ENCODE measurements around the gene KIAA2012. TPM values are rescaled to one million over a fixed set of nuclear protein-coding genes. Genes with fewer than 3 reads are reported as not detected.

The KIAA2012 gene
- polyA plus RNA-seq, 1 donor (not counting 4 experiments of a cell fraction or from before 2014, with no cell fraction given) = not detected

DNA sequence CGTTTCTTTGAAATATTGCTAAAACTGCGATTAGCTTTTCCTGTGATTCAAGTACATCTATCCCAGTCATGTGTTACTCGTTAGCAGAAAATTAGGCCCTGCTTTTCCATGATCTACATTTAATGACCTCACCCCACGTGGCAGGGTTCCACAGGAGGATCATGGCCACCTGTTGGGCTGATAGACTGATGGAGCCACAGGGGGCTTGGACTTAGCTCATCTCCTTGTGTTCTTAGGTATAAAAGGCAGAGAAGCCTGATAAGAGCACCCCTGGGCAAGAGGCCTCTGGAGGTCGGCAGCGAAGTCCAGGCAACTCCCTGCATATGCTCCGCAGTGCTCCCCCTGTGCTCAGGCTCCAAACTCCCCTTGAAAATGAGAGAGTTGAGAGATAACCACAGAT is 26.5 kb upstream of the KIAA2012 start:
- Histone ChIP-seq H3K4me3 (ENCODE audit: control insufficient read depth in 2 of 3, extremely low read depth in 1 of 3, insufficient read depth in 2 of 3, low read depth in 1 of 3, low read length in 3 of 3) (no peak overlapping the region), H3K36me3 (ENCODE audit: control insufficient read depth in 2 of 2, extremely low read depth in 1 of 2, insufficient read depth in 2 of 2, low read length in 2 of 2) (no peaks in the 10 kb centered on the region), H4K20me1 (ENCODE audit: control insufficient read depth, extremely low read depth, insufficient read depth, low read length) (no peaks in the 10 kb centered on the region), H3K27ac (ENCODE audit: control insufficient read depth, insufficient read depth, low read length) (no peak overlapping the region), H3K9me1 (ENCODE audit: control insufficient read depth, extremely low read depth, insufficient read depth, low read length) (no peaks in the 10 kb centered on the region), H3K27me3 (ENCODE audit: control insufficient read depth, extremely low read depth, insufficient read depth, low read length) (peaks cover under 1% of the 10 kb centered on the region), H3K9me3 (ENCODE audit: control insufficient read depth, low read depth, low read length) (no peaks in the 10 kb centered on the region), H2AFZ (ENCODE audit: control insufficient read depth, low read length) (no peak overlapping the region), H3K4me2 (ENCODE audit: control insufficient read depth, extremely low read depth, insufficient read depth, low read depth, low read length) (no peak overlapping the region), H3K4me1 (ENCODE audit: control insufficient read depth, extremely low read depth, insufficient read depth, low read length) (no peaks in the 10 kb centered on the region), H3K79me2 (ENCODE audit: control insufficient read depth, insufficient read depth, low read length) (no peaks in the 10 kb centered on the region), H3K9ac (ENCODE audit: control insufficient read depth, extremely low read depth, insufficient read depth, low read length) (no peak overlapping the region)
- no peak for FAIRE-seq
- DNase-seq (ENCODE audit: low read depth, low spot score) = no peak
- TF ChIP-seq CTCF (optimal IDR thresholded peaks at IDR 0.05 in 1 of 3, IDR thresholded peaks at IDR 0.05 in 1 of 3, conservative IDR thresholded peaks at IDR 0.05 in 1 of 3; ENCODE audit: extremely low read depth in 1 of 3, insufficient read depth in 2 of 3, low read length in 3 of 3) (no peak), EZH2 (IDR thresholded peaks at IDR 0.05; ENCODE audit: low read length) (no peak)
- dilution Hi-C loops (cut with MboI; ENCODE audit: extremely low pct_ligation_motif_present, low sequenced_read_pairs) = no loop called here

- no peaks in the 10 kb centered on the region for H3K9me1 ChIP-seq (ENCODE audit: control insufficient read depth, extremely low read depth, insufficient read depth, low read length)
- no peaks in the 10 kb centered on the region for H4K20me1 ChIP-seq (ENCODE audit: control insufficient read depth, extremely low read depth, insufficient read depth, low read length)
- FAIRE-seq (no peak), DNase-seq (ENCODE audit: low read depth, low spot score) (no peak)
- H3K27ac ChIP-seq (ENCODE audit: control insufficient read depth, insufficient read depth, low read length) = no peak overlapping the region
- H3K4me1 ChIP-seq (ENCODE audit: control insufficient read depth, extremely low read depth, insufficient read depth, low read length) = no peaks in the 10 kb centered on the region
- H3K27me3 ChIP-seq (ENCODE audit: control insufficient read depth, extremely low read depth, insufficient read depth, low read length) = peaks cover 8% of the 10 kb centered on the region
- H3K9ac ChIP-seq (ENCODE audit: control insufficient read depth, extremely low read depth, insufficient read depth, low read length) = no peak overlapping the region
- dilution Hi-C loops (cut with MboI; ENCODE audit: extremely low pct_ligation_motif_present, low sequenced_read_pairs) = no loop called here
- no peak overlapping the region for H2AFZ ChIP-seq (ENCODE audit: control insufficient read depth, low read length)
- H3K4me3 ChIP-seq (ENCODE audit: control insufficient read depth in 2 of 3, extremely low read depth in 1 of 3, insufficient read depth in 2 of 3, low read depth in 1 of 3, low read length in 3 of 3) = no peak overlapping the region
- no peaks in the 10 kb centered on the region for H3K79me2 ChIP-seq (ENCODE audit: control insufficient read depth, insufficient read depth, low read length)
- no peak overlapping the region for H3K4me2 ChIP-seq (ENCODE audit: control insufficient read depth, extremely low read depth, insufficient read depth, low read depth, low read length)
- no peaks in the 10 kb centered on the region for H3K9me3 ChIP-seq (ENCODE audit: control insufficient read depth, low read depth, low read length)
- TF ChIP-seq EZH2 (IDR thresholded peaks at IDR 0.05; ENCODE audit: low read length) (no peak), CTCF (optimal IDR thresholded peaks at IDR 0.05 in 1 of 3, IDR thresholded peaks at IDR 0.05 in 1 of 3, conservative IDR thresholded peaks at IDR 0.05 in 1 of 3; ENCODE audit: extremely low read depth in 1 of 3, insufficient read depth in 2 of 3, low read length in 3 of 3) (no peak)
- no peaks in the 10 kb centered on the region for H3K36me3 ChIP-seq (ENCODE audit: control insufficient read depth in 2 of 2, extremely low read depth in 1 of 2, insufficient read depth in 2 of 2, low read length in 2 of 2)
These were observed 23.8 kb upstream of the KIAA2012 start for GRCh38 chr2:202049092-202049728.
